SH-SY5Y (cell line): ENCODE data around the gene ROBO1.

Experiments
- GATA2 ChIP-seq: IDR thresholded peaks from 2 replicates; pipeline ENCODE4 v1.6.1; 2011; ENCODE audit warnings: mild to moderate bottlenecking, low read depth, low read length
- GATA3 ChIP-seq: IDR thresholded peaks from 2 replicates; pipeline ENCODE4 v1.6.1; 2011; ENCODE audit warnings: low read depth, mild to moderate bottlenecking, low read length, moderate library complexity

DNA sequence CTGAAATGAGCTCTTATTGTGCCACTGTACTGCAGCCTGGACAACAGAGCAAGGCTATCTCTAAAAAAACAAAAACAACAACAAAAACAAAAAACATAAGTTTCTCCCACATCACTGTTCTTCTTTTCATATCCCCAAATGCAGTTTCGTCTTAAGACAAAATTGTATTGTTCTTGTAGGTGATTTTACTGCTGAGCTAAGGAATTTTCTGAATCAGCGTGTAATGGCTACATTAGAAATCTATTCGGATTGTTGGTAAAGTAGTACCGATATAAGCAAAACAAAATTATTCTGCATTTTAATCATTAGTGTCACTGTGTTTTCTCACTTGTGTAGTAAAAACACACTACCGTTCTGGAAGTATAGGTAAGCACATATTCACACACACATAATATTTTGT, 512.5 kb downstream of the ROBO1 start:
- TF ChIP-seq GATA2 (no peak), GATA3 (no peak)
